SU-DHL-6 (cell line): Measurements from ENCODE around the gene LIFR.

Source experiments
- CTCF ChIP-seq: fragments of 200-600 bp; sonication (generic); IDR thresholded peaks from one replicate; pipeline ENCODE4 v1.5.1; 2017; ENCODE audit warnings: antibody characterized with exemption, mild to moderate bottlenecking, low read length, moderate library complexity; ENCODE audit not compliant: insufficient read depth, poor library complexity, severe bottlenecking
- EZH2phosphoT487 ChIP-seq: fragments of 200-600 bp; sonication (generic), shearing (Covaris generic); conservative IDR thresholded peaks from 2 replicates; pipeline ENCODE4 v1.6.1; 2018; ENCODE audit warnings: mild to moderate bottlenecking, antibody characterized with exemption, low read length, moderate library complexity, mixed read lengths

GRCh38 chr5:38515646-38516045 is 40.8 kb downstream of the LIFR start:
- TF ChIP-seq CTCF (no peak), EZH2phosphoT487 (no peak)
